ENCODE measurements around the gene NAALADL2.
"Not testable (repeated sequence)": the region's sequence is repeated elsewhere in the genome, so short reads cannot be mapped to it uniquely, and the experiment has no call there.

NAALADL2 gene

GRCh38 chr3:175605851-175606250 lies 746.7 kb downstream of the NAALADL2 start:
- no peak for DNase-seq (ENCODE audit: low spot score)

DNA sequence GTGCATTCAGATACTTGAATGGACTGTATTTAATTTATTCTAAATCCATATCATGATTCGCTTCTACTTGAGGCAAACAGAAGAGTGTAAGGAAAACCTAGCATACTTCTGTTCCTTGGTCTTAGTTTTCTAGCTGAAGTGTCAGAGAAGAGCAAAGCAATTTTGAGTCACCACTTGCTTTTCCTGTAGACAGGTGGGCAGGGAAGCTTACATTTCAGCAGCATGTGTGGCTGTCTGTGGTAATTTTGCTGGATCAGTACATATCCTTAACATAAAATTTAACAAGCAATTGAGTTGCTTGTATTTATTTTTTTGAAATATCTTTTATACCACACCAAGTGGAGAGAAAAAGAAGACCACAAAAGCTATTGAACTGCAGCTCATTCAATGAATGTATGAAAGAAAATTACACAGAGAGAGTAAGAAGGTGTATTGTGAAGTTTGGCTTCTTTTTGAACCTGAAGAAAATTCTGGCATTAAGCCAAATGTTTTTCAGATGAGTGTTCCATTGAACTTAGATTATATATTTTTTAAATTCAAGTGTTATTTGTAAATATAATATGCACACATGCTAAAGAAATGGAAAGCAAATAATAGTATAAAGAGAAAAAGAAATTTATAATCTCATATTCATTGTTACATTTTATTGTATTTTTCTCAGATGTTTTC lies 747.6 kb downstream of the NAALADL2 start:
- no peak for DNase-seq (ENCODE audit: low spot score)

GRCh38 chr3:175608356-175608755 lies 749.2 kb downstream of the NAALADL2 start:
- DNase-seq (ENCODE audit: low spot score) = no peak

GRCh38 chr3:175608911-175609310 lies 749.8 kb downstream of the NAALADL2 start:
- DNase-seq (ENCODE audit: low spot score) = no peak

GRCh38 chr3:175612487-175613196 lies 753.5 kb downstream of the NAALADL2 start:
- DNase-seq (ENCODE audit: low spot score) = no peak

- not testable (repeated sequence) for DNase-seq (ENCODE audit: low spot score)
Measured at GRCh38 chr3:175614107-175614506, 755.0 kb downstream of the NAALADL2 start.

- DNase-seq (ENCODE audit: low spot score) = no peak
Measured at GRCh38 chr3:175617247-175617646, 758.1 kb downstream of the NAALADL2 start.

- DNase-seq (ENCODE audit: low spot score) = no peak
Measured at GRCh38 chr3:175619369-175619768, 760.2 kb downstream of the NAALADL2 start.

GRCh38 chr3:175620093-175620492 lies 761.0 kb downstream of the NAALADL2 start:
- no peak for DNase-seq (ENCODE audit: low spot score)

DNA sequence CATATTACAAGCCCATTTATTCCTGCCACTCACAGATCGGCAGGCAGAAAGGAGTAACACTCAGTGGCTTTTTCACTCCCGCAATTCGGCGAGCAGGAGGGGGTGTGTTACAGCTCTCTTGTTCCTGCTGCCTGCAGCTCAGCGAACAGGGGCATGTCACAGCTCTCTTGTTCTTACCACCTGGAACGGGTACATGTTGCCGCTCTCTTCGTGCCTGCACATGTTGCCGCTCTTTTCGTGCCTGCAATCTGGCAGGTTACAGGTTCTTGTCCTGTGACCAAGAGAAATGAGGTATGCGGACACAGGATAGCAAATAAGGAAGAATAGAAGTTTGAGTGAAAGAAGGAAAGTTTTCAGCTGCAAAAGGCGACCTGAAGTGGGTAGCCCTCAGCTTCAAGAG lies 761.4 kb downstream of the NAALADL2 start:
- no peak for DNase-seq (ENCODE audit: low spot score)

DNA sequence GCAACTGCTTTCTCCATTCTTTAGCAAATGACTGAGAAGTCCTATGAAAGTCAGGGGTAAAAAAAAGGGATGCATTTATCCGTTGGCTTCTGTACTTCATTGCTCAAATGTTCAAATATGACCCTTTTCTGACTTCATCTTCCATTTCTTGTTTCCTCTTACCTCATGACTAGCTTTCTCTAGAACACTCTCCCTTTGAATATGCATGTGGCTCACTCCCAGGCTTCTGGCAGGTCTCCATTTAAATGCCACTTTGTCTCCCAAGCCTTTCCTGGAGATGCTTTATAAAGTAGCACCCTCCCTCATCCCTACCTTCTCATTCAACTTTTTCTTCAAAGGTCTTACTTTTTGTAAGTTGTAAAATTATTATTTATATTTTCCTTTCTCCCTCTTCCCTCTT lies 781.8 kb downstream of the NAALADL2 start:
- no peak for DNase-seq (ENCODE audit: low spot score)

GRCh38 chr3:175646865-175647264 lies 787.7 kb downstream of the NAALADL2 start:
- DNase-seq (ENCODE audit: low spot score) = no peak

GRCh38 chr3:175648899-175649298 lies 789.8 kb downstream of the NAALADL2 start:
- no peak for DNase-seq (ENCODE audit: low spot score)

DNA sequence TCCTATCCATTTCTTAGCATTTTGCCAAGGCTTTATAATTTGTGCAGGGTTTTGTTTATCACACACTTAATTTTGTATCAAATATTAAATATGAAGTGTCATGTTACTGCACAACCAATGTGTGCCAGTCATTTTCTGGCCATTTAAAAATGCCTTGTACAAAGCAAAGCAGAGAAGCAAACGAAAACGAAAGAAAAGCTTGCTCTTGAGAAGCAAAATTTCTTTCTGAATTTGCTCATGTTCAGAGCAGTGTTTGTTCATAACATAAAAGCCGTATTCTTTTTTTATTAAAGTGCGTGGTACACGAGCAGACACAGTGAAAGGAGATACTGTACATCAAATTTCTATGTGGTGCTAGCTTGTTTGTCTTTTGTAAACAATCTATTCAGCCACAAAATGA lies 792.6 kb downstream of the NAALADL2 start:
- no peak for DNase-seq (ENCODE audit: low spot score)

- no peak for DNase-seq (ENCODE audit: low spot score)
Measured at GRCh38 chr3:175655351-175655750, 796.2 kb downstream of the NAALADL2 start.

DNA sequence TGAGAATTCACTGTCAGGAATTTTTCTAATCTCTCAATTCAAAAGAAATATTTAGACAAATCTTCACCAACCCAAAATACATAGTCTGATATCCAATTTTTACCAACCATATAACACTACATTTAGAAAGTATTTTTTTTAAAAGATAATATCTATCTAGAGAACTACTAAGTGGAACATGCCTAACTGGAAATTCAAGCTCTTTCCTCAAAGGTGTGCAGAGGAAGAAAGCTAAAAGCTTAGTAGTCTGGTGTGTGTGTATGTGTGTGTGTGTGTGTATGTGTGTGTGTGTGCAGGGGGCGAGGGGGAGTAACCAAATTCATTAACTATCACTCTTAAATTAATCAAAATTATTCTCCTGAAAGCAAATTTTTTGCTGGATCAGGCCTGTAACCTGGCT lies 797.3 kb downstream of the NAALADL2 start:
- no peak for DNase-seq (ENCODE audit: low spot score)

DNA sequence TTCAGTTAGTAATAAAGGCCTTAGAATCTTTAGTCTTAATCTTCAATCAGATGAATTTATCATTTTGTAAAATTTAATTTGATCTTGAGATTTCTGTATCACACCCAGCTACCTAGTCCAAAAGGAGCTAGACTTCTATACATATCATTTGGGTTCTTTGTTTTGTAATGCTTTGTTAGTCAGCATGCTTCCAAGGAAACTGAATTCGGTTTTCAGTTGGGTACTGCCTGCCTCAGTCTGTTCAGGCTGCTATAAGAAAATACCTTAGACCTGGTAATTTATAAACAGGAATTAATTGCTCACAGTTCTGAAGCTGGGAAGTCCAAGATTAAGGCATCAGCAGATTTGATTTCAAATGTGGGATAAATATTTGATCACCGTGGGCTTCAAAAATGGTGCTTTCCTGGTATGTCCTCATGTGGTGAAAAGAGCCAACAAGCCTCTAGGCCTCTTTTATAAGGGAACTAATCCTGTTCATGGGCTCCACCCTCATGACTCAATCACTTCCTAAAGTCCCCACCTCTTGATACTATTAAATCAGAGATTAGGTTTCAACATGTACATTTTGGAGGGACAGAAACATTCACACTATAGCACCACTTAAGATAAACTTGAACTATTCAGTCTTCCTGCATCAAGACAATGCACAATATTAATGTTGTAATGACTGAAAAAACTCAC lies 800.7 kb downstream of the NAALADL2 start:
- DNase-seq (ENCODE audit: low spot score) = no peak

- no peak for DNase-seq (ENCODE audit: low spot score)
Measured at GRCh38 chr3:175662815-175663214, 803.7 kb downstream of the NAALADL2 start.

DNA sequence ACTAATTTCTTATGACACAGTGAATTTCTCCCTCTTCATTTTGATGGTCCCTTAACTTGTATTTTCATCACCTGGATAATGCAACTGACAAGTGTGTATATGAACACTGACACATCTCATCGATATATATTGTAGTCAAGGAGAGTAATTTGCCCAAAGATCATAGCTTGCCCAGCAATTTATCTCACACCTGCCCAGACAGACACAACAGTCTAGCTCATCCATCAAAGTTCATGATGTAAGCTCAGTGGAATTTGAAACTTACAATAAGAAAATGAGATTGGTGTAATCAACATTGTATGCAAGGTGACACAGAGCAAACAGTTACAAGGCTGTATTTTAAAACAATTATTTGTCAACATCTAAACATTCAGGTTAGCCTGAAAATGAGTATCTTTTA lies 805.8 kb downstream of the NAALADL2 start:
- no peak for DNase-seq (ENCODE audit: low spot score)

DNA sequence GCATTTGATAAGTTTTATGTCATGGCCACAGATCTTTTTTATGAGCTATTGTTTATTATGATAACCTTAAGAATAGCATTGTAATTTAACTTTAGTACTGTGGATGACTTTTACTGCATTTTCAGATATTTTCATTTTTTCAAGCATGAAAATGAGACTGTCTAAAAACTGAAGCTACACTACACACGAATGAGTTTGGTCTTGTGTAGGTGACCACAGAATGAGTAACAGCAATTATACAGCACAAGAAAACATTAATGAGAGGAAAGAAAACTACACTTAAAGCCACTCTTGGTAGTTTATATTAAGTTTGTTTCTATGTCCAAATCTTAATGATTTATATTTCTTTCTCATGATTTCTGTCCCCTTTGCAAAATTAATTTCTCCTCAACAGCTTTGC lies 809.2 kb downstream of the NAALADL2 start:
- DNase-seq (ENCODE audit: low spot score) = no peak

DNA sequence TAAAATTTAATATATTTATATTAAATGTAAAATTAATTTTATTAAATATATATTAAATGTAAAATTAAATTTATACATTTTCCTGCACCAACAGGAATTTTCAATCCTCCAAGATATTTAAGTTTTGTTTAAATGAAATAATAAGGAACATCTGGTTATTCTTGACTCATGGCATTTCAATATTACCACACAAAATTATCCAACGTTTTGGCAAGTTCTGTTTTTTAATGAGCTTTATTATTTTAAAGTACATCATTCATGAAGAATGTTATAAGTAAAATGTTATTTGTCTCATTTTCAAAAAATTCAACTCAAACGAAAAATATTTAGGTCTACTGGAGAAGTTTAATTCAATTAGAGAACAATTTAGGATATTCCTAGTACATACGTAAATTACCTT lies 811.4 kb downstream of the NAALADL2 start:
- no peak for DNase-seq (ENCODE audit: low spot score)

GRCh38 chr3:175672119-175672689 lies 813.1 kb downstream of the NAALADL2 start:
- DNase-seq (ENCODE audit: low spot score) = no peak

- no peak for DNase-seq (ENCODE audit: low spot score)
Measured at GRCh38 chr3:175679568-175679967, 820.4 kb downstream of the NAALADL2 start.
